ENCODE measurements around the gene GBP5. TPM values are rescaled to one million over a fixed set of nuclear protein-coding genes. Genes with fewer than 3 reads are reported as not detected.
"Not testable (repeated sequence)": the region's sequence is repeated elsewhere in the genome, so short reads cannot be mapped to it uniquely, and the experiment has no call there.

The GBP5 gene
- total RNA-seq, 2 experiments from 2014 or later = 84.3 to 85.5 TPM

DNA sequence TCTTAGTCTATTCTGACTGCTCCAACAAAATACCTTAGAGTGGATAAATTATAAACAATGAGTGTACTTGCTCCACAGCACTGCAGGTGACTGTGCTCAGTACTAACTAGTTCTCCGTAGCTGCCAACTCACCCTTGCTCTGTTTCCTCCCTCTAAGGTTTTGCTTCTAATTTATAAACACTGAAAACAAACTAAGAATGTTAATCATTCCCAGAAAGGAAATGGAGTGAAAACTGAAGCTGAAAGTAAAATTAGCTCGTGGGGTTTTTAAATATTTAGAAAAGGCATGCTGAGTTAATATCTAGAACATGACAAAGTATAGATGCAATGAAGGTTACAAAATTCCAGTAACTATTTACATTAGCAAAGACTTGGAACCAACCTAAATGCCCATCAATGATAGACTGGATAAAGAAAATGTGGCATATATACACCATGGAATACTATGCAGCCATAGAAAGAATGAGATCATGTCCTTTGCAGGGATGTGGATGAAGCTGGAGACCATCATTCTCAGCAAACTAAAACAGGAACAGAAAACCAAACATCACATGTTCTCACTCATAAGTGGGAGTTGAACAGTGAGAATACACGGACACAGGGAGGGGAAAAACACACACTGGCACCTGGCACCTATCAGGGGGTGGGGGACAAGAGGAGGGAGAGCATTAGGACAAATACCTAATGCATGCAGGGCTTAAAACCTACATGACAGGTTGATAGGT is 27.2 kb upstream of the GBP5 start:
- Mint-ChIP-seq H3K4me3 (peak overlapping the region; percentile 5), H3K4me1 (ENCODE audit: low read depth) (peaks cover 47% of the 10 kb centered on the region), H3K27ac (peak overlapping the region; percentile 47)
- H3K9me3 Mint-ChIP-seq; H3K36me3 Mint-ChIP-seq (ENCODE audit: low read depth); H3K27me3 Mint-ChIP-seq (ENCODE audit: low read depth): not testable (repeated sequence)
- intact Hi-C loops (cut with micrococcal nuclease) = loop anchor here (1.0 to 5.0 kb wide), 11 partner anchors 10 to 422 kb away; partner anchors contain the start of gene GBP2
- DNase-seq = peak; percentile 75
- CTCF ChIA-PET = interaction anchor here (0.8 to 2.2 kb wide), 10 partner anchors 11 to 258 kb away, joined by 3 to 14 read pairs (median 4); partner anchors contain the start of gene GBP5

DNA sequence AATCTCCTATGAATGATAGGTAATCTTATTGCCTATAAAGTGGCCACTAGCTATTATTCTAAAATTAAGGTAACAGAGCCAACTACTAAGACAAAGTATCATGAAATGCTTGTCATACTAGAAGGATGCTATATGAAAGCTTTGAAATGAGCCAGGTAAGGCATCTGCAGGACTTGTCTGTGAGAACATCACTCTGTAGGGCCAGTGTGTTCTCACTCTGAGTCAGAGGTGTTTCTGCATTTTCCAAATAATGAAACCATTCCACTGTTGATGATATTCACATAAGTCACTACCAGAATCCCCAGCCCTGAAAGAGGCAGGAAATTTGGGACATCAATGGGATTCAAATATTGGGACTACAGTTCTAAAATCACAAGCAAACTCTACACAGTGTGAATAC is 25.8 kb upstream of the GBP5 start:
- H3K27me3 Mint-ChIP-seq (ENCODE audit: low read depth) = no peaks in the 10 kb centered on the region
- CTCF ChIA-PET = interaction anchor here (1.1 kb wide), 1 partner anchor 172 kb away, joined by 4 read pairs; no protein-coding TSS in a partner anchor
- H3K4me3 Mint-ChIP-seq = no peak overlapping the region
- DNase-seq = no peak
- H3K9me3 Mint-ChIP-seq = peaks cover 12% of the 10 kb centered on the region
- no peak overlapping the region for H3K27ac Mint-ChIP-seq
- intact Hi-C loops (cut with micrococcal nuclease) = loop anchor here (2.0 to 5.0 kb wide), 3 partner anchors 20 to 424 kb away; no protein-coding TSS in a partner anchor
- H3K4me1 Mint-ChIP-seq (ENCODE audit: low read depth) = peaks cover 55% of the 10 kb centered on the region
- peaks cover 8% of the 10 kb centered on the region for H3K36me3 Mint-ChIP-seq (ENCODE audit: low read depth)

DNA sequence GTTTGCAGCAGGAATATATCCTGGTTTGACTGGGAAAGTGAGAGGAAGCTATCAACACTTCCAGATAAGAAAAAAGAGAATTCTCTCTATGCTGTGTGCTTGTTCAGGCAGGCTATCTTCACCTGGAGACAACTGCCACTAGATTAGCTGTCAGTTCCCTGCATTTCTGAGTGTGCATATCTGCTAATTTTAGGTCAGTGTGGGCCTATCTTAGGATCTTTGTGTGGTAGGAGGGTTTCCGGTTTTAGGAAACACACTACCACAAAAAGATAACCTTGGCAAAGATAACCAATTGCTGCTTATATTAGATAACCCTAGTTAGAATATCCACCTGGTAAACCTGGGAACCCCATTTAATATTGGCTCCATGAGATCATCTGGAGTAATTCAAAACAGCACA is 22.5 kb upstream of the GBP5 start:
- no peak for DNase-seq
- intact Hi-C loops (cut with micrococcal nuclease) = loop anchor here (5.0 kb wide), 1 partner anchor 427 kb away; no protein-coding TSS in a partner anchor
- Mint-ChIP-seq H3K36me3 (ENCODE audit: low read depth) (peaks cover 13% of the 10 kb centered on the region), H3K4me3 (no peak overlapping the region), H3K4me1 (ENCODE audit: low read depth) (peaks cover 49% of the 10 kb centered on the region), H3K27me3 (ENCODE audit: low read depth) (no peaks in the 10 kb centered on the region), H3K27ac (no peak overlapping the region), H3K9me3 (peaks cover 23% of the 10 kb centered on the region)
- CTCF ChIA-PET = interaction anchor here (0.6 to 1.8 kb wide), 4 partner anchors 63 to 615 kb away, joined by 3 to 9 read pairs (median 4); partner anchors contain the start of gene GBP4

- Mint-ChIP-seq H3K4me1 (ENCODE audit: low read depth) (peaks cover 56% of the 10 kb centered on the region), H3K27ac (no peak overlapping the region), H3K27me3 (ENCODE audit: low read depth) (no peaks in the 10 kb centered on the region), H3K4me3 (no peak overlapping the region), H3K9me3 (peaks cover 23% of the 10 kb centered on the region), H3K36me3 (ENCODE audit: low read depth) (peaks cover 13% of the 10 kb centered on the region)
- CTCF ChIA-PET = interaction anchor here (1.3 kb wide), 1 partner anchor 16 kb away, joined by 4 read pairs; no protein-coding TSS in a partner anchor
- intact Hi-C loops (cut with micrococcal nuclease) = no loop called here
- no peak for DNase-seq
Observed at GRCh38 chr1:89291276-89291675, 18.6 kb upstream of the GBP5 start.

GRCh38 chr1:89288051-89288340 is 15.3 kb upstream of the GBP5 start:
- Mint-ChIP-seq H3K9me3 (peaks cover 16% of the 10 kb centered on the region), H3K27ac (peak overlapping the region; percentile 52), H3K36me3 (ENCODE audit: low read depth) (peaks cover 11% of the 10 kb centered on the region), H3K4me1 (ENCODE audit: low read depth) (peaks cover 63% of the 10 kb centered on the region), H3K4me3 (no peak overlapping the region), H3K27me3 (ENCODE audit: low read depth) (no peaks in the 10 kb centered on the region)
- CTCF ChIA-PET = interaction anchor here (2.1 kb wide), 1 partner anchor 70 kb away, joined by 9 read pairs; no protein-coding TSS in a partner anchor
- intact Hi-C loops (cut with micrococcal nuclease) = no loop called here
- DNase-seq = no peak

GRCh38 chr1:89287181-89288050 is 14.8 kb upstream of the GBP5 start:
- DNase-seq = peak; percentile 44
- peak overlapping the region; percentile 52 for H3K27ac Mint-ChIP-seq
- CTCF ChIA-PET = interaction anchor here (1.0 to 2.7 kb wide), 5 partner anchors 13 to 71 kb away, joined by 3 to 9 read pairs (median 7); no protein-coding TSS in a partner anchor
- no peak overlapping the region for H3K4me3 Mint-ChIP-seq
- peaks cover 11% of the 10 kb centered on the region for H3K9me3 Mint-ChIP-seq
- peaks cover 62% of the 10 kb centered on the region for H3K4me1 Mint-ChIP-seq (ENCODE audit: low read depth)
- H3K27me3 Mint-ChIP-seq (ENCODE audit: low read depth) = no peaks in the 10 kb centered on the region
- peaks cover 11% of the 10 kb centered on the region for H3K36me3 Mint-ChIP-seq (ENCODE audit: low read depth)
- intact Hi-C loops (cut with micrococcal nuclease) = loop anchor here (1.0 kb wide), 3 partner anchors 8 to 23 kb away; no protein-coding TSS in a partner anchor

GRCh38 chr1:89286549-89287180 is 14.0 kb upstream of the GBP5 start:
- CTCF ChIA-PET = interaction anchor here (1.0 to 2.7 kb wide), 6 partner anchors 10 to 72 kb away, joined by 3 to 9 read pairs (median 6); no protein-coding TSS in a partner anchor
- no peak for DNase-seq
- Mint-ChIP-seq H3K4me1 (ENCODE audit: low read depth) (peaks cover 69% of the 10 kb centered on the region), H3K27ac (peak overlapping the region; percentile 52), H3K36me3 (ENCODE audit: low read depth) (peaks cover 11% of the 10 kb centered on the region), H3K27me3 (ENCODE audit: low read depth) (no peaks in the 10 kb centered on the region), H3K4me3 (no peak overlapping the region), H3K9me3 (peaks cover 5% of the 10 kb centered on the region)
- intact Hi-C loops (cut with micrococcal nuclease) = loop anchor here (1.0 kb wide), 3 partner anchors 7 to 24 kb away; no protein-coding TSS in a partner anchor

DNA sequence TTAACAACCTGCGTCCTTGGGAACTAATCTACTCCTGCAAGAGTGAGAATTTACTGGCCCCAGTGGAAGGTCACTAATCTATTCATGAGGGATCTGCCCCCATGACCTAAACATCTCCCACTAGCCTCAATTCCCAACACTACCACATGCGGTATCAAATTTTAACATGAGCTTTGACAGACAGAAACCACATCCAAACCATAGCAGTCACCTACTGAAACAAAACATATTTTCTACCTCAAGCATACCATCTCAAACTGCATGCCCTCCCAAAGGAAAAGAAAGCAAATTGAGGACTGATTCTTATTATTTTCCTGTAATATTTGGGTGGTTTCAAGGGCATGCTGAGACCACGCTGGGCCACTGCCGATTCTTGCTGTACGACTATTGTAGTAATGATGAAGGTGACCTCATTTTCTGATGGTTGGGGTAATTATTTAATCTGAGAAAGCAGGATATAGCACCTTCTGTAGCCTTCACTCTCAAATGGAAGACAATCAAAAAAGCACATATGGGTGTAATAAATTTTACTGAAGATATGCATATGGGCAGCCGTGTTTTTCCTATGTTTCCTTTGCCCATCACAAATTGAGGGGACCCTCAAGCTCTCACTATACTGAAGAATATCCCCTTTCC is 13.2 kb upstream of the GBP5 start:
- CTCF ChIA-PET = interaction anchor here (0.6 to 2.7 kb wide), 6 partner anchors 10 to 286 kb away, joined by 3 to 9 read pairs (median 6); no protein-coding TSS in a partner anchor
- DNase-seq = no peak
- H3K27ac Mint-ChIP-seq = peak overlapping the region; percentile 60
- peaks cover 76% of the 10 kb centered on the region for H3K4me1 Mint-ChIP-seq (ENCODE audit: low read depth)
- no peak overlapping the region for H3K4me3 Mint-ChIP-seq
- peaks cover 5% of the 10 kb centered on the region for H3K9me3 Mint-ChIP-seq
- no peaks in the 10 kb centered on the region for H3K27me3 Mint-ChIP-seq (ENCODE audit: low read depth)
- peaks cover 11% of the 10 kb centered on the region for H3K36me3 Mint-ChIP-seq (ENCODE audit: low read depth)
- intact Hi-C loops (cut with micrococcal nuclease) = no loop called here

DNA sequence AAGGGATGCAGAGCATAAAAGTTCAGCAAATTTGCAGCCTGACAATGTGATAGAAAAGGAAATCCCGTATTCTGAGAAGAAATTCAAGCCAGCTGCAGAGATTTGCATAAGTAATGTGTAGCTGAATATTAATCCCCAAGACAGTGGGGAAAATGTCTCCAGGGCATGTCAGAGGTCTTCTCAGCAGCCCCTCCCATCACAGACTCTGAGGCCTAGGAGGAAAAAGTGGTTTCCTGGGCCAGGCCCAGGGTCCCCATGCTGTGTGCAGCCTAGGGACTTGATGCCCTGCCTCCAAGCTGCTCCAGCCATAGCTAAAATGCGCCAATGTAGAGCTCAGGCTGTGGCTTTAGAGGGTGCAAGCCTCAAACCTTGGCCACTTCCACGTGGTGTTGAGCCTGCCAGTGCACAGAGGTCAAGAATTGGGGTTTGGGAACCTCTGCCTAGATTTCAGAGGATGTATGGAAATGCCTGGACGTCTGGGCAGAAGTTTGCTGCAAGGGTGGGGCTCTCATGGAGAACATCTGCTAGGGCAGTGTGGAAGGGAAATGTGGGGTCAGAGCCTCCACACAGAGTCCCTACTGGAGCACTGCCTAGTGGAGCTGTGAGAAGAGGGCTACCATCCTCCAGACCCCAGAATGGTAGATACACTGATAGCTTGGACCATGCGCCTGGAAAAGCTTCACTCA is 11.6 kb upstream of the GBP5 start:
- DNase-seq; intact Hi-C loops (cut with micrococcal nuclease); H3K4me3 Mint-ChIP-seq; H3K9me3 Mint-ChIP-seq; H3K27ac Mint-ChIP-seq; H3K27me3 Mint-ChIP-seq (ENCODE audit: low read depth): not testable (repeated sequence)
- H3K4me1 Mint-ChIP-seq (ENCODE audit: low read depth) = peaks cover 82% of the 10 kb centered on the region
- H3K36me3 Mint-ChIP-seq (ENCODE audit: low read depth) = peaks cover 11% of the 10 kb centered on the region
- CTCF ChIA-PET = interaction anchor here (0.6 to 1.0 kb wide), 2 partner anchors 170 to 285 kb away, joined by 3 read pairs; no protein-coding TSS in a partner anchor

DNA sequence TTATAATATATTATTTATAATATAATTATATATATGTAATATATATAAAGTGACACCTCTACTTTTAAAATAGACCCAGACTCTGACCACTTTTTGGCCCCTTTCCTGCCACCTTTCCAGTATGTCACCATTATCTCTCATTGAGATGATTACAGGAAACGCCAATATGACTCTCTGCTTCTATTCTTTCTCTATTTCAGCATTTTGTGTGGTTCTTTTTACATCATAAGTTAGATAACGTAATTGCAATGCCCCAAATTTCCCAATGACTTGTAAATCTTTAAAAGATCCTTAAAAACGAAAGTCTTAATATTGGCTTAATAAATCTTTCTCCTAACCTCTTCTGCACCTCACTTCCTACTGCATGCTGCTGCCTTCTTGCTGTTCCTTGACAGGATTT is 8.1 kb upstream of the GBP5 start:
- peaks cover 77% of the 10 kb centered on the region for H3K4me1 Mint-ChIP-seq (ENCODE audit: low read depth)
- H3K27ac Mint-ChIP-seq = no peak overlapping the region
- CTCF ChIA-PET = interaction anchor here (1.0 to 1.2 kb wide), 3 partner anchors 19 to 216 kb away, joined by 3 read pairs; partner anchors contain the start of gene GBP1
- H3K4me3 Mint-ChIP-seq = no peak overlapping the region
- DNase-seq = no peak
- H3K36me3 Mint-ChIP-seq (ENCODE audit: low read depth) = peaks cover 11% of the 10 kb centered on the region
- intact Hi-C loops (cut with micrococcal nuclease) = no loop called here
- H3K9me3 Mint-ChIP-seq = peaks cover 5% of the 10 kb centered on the region
- no peaks in the 10 kb centered on the region for H3K27me3 Mint-ChIP-seq (ENCODE audit: low read depth)

DNA sequence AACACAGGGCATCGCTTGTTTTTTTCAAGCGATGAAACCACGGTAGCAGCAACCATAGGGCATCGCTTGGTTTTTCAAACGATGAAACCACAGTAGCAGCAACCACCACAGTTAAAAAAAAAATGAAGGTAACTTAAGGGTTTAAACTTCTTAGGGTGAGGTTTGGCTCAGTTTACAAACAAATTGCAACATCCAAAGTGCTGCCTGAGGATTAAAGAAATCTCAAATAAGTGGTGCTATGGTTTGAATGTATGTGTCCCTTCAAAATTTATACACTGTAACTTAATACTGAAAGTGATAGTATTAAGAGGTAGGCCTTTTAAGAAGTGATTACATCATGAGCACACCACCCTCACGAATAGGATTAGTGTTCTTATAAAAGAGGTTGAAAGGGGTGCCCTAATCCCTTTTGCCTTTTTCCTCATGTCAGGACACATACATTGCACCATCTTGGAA is 6.4 kb upstream of the GBP5 start:
- no peak for DNase-seq
- H3K9me3 Mint-ChIP-seq = peaks cover 2% of the 10 kb centered on the region
- CTCF ChIA-PET = interaction anchor here (1.3 to 2.0 kb wide), 3 partner anchors 21 to 295 kb away, joined by 4 to 8 read pairs (median 5); no protein-coding TSS in a partner anchor

More for the DNA sequence above, 6.4 kb upstream of the GBP5 start:
- Mint-ChIP-seq H3K36me3 (ENCODE audit: low read depth) (peaks cover 2% of the 10 kb centered on the region), H3K27ac (peak overlapping the region; percentile 86), H3K4me1 (ENCODE audit: low read depth) (peaks cover 78% of the 10 kb centered on the region), H3K27me3 (ENCODE audit: low read depth) (no peaks in the 10 kb centered on the region), H3K4me3 (peak overlapping the region; percentile 31)
- intact Hi-C loops (cut with micrococcal nuclease) = loop anchor here (1.0 to 5.0 kb wide), 5 partner anchors 8 to 477 kb away; no protein-coding TSS in a partner anchor
